Ishikawa (cell line): ENCODE results near the gene MAPK12.

Experiments used
- EGR1 ChIP-seq: IDR thresholded peaks from 2 replicates; pipeline ENCODE4 v1.6.1; 2012
- FOXM1 ChIP-seq: IDR thresholded peaks from 2 replicates; pipeline ENCODE4 v1.6.1; 2012; ENCODE audit warnings: low read depth, borderline replicate concordance
- NFIC ChIP-seq: IDR thresholded peaks from 2 replicates; pipeline ENCODE4 v1.6.1; 2012
- RAD21 ChIP-seq: IDR thresholded peaks from 2 replicates; pipeline ENCODE4 v1.6.1; 2012; ENCODE audit warnings: low read depth
- REST ChIP-seq: IDR thresholded peaks from 2 replicates; pipeline ENCODE4 v1.6.1; 2012; ENCODE audit warnings: low read depth, mild to moderate bottlenecking
- TCF12 ChIP-seq: IDR thresholded peaks from 2 replicates; pipeline ENCODE4 v1.6.1; 2012; ENCODE audit warnings: low read depth
- TF ChIP-seq, protein P1 (sequence below): IDR thresholded peaks from 2 replicates; pipeline ENCODE4 v1.6.1; 2012

DNA sequence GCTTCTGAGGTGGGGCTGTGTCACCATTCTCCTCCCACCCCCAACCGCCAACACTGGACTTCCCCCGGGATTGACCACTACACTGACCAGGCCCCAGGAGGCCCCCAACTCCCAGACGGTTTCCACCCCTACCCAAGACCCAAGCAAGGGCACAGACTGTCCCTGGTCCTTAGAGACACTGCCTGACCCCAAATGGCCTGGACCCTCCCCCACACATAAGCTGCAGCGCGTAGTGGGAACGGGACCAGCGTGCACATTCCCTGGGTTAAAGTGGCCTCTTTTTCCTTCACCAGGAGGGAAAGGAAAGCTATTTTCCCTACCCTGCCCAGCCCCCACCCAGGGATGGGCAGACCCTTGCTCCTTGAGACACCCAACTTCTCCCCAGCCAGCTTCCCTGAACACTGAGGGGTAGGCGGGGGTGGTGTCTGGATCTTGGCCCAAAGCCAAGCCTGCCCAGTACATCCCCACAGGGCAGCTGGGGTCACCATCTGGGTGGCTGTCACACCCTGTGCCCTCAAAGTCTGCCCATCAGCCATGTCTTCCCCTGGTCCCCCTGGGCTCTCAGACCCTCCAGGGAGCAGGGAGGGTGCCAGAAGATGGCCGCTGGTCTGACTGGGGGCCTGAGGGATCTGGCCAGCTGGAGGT is 1.6 kb upstream of the MAPK12 start:
- TF ChIP-seq RAD21 (no peak), REST (no peak), FOXM1 (no peak), EGR1 (no peak), NFIC (peak; percentile 75), TCF12 (no peak)
- TF ChIP-seq, protein P1, sequence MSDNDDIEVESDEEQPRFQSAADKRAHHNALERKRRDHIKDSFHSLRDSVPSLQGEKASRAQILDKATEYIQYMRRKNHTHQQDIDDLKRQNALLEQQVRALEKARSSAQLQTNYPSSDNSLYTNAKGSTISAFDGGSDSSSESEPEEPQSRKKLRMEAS: no peak
